HG02798 (cell line): ENCODE data around the gene ANKS1B.

ENCODE experiments used
- ATAC-seq: cut with Tn5 transposase; IDR thresholded peaks from one replicate; pipeline ENCODE4 v1.9.1; 2021; ENCODE audit warnings: mild to moderate bottlenecking; ENCODE audit not compliant: unreplicated experiment, poor library complexity

Gene ANKS1B

GRCh38 chr12:99152337-99152736 lies 832.4 kb downstream of the ANKS1B start:
- ATAC-seq: no peak

GRCh38 chr12:99151744-99152143 lies 833.0 kb downstream of the ANKS1B start:
- ATAC-seq: no peak

- ATAC-seq: no peak
These were observed 837.6 kb downstream of the ANKS1B start for GRCh38 chr12:99147130-99147529.

- ATAC-seq: no peak
These were observed 838.0 kb downstream of the ANKS1B start for GRCh38 chr12:99146730-99147129.

GRCh38 chr12:99146185-99146584 lies 838.6 kb downstream of the ANKS1B start:
- ATAC-seq: no peak

- ATAC-seq: no peak
These were observed 842.1 kb downstream of the ANKS1B start for GRCh38 chr12:99142651-99143050.

- no peak for ATAC-seq
These were observed 844.6 kb downstream of the ANKS1B start for GRCh38 chr12:99140017-99140720.

GRCh38 chr12:99138393-99138792 lies 846.3 kb downstream of the ANKS1B start:
- ATAC-seq: no peak

- peak; percentile 44 for ATAC-seq
These were observed 847.4 kb downstream of the ANKS1B start for GRCh38 chr12:99137124-99137855.

- ATAC-seq: no peak
These were observed 848.2 kb downstream of the ANKS1B start for GRCh38 chr12:99136516-99136915.

- ATAC-seq: no peak
These were observed 849.4 kb downstream of the ANKS1B start for GRCh38 chr12:99135376-99135775.

- no peak for ATAC-seq
These were observed 851.3 kb downstream of the ANKS1B start for GRCh38 chr12:99133401-99133800.

GRCh38 chr12:99131751-99132199 lies 853.0 kb downstream of the ANKS1B start:
- ATAC-seq: no peak

GRCh38 chr12:99130808-99131553 lies 853.8 kb downstream of the ANKS1B start:
- ATAC-seq: peak; percentile 94

GRCh38 chr12:99128246-99128802 lies 856.4 kb downstream of the ANKS1B start:
- no peak for ATAC-seq

- ATAC-seq: no peak
These were observed 861.8 kb downstream of the ANKS1B start for GRCh38 chr12:99122959-99123358.

- no peak for ATAC-seq
These were observed 862.2 kb downstream of the ANKS1B start for GRCh38 chr12:99122496-99122895.

- ATAC-seq: no peak
These were observed 863.2 kb downstream of the ANKS1B start for GRCh38 chr12:99121546-99121945.

GRCh38 chr12:99119943-99120342 lies 864.8 kb downstream of the ANKS1B start:
- ATAC-seq: no peak

- ATAC-seq: no peak
These were observed 865.3 kb downstream of the ANKS1B start for GRCh38 chr12:99119449-99119848.

GRCh38 chr12:99111600-99111999 lies 873.1 kb downstream of the ANKS1B start:
- no peak for ATAC-seq
